Measurements from ENCODE around the gene CPM.

- TF ChIP-seq CTCF (conservative IDR thresholded peaks at IDR 0.05) (no peak), EZH2 (IDR thresholded peaks at IDR 0.05; ENCODE audit: low read depth) (no peak)
Observed at GRCh38 chr12:68893741-68894140, 39.2 kb downstream of the CPM start.
